Superior temporal gyrus (tissue), 1 donor: ENCODE measurements around the gene UBR4.

Experiments
- DNase-seq: peaks from one replicate; pipeline ENCODE4 v3.0.0-alpha.2; 2016; ENCODE audit errors: extremely low spot score

Gene UBR4

GRCh38 chr1:19072285-19072981 is 137.6 kb downstream of the UBR4 start:
- DNase-seq: no peak

GRCh38 chr1:19071674-19072281 is 138.3 kb downstream of the UBR4 start:
- no peak for DNase-seq

- no peak for DNase-seq
Observed at GRCh38 chr1:19070891-19071621, 139.0 kb downstream of the UBR4 start.

- DNase-seq: no peak
Observed at GRCh38 chr1:19070197-19070651, 139.8 kb downstream of the UBR4 start.

- no peak for DNase-seq
Observed at GRCh38 chr1:19068639-19069276, 141.3 kb downstream of the UBR4 start.

GRCh38 chr1:19067912-19068638 is 142.0 kb downstream of the UBR4 start:
- DNase-seq: no peak

- DNase-seq: peak; percentile 91
Observed at GRCh38 chr1:19067182-19067911, 142.7 kb downstream of the UBR4 start.

- DNase-seq: no peak
Observed at GRCh38 chr1:19066874-19067181, 143.2 kb downstream of the UBR4 start.

GRCh38 chr1:19066248-19066873 is 143.7 kb downstream of the UBR4 start:
- no peak for DNase-seq

GRCh38 chr1:19065526-19066247 is 144.4 kb downstream of the UBR4 start:
- no peak for DNase-seq

GRCh38 chr1:19064906-19065450 is 145.1 kb downstream of the UBR4 start:
- no peak for DNase-seq

- no peak for DNase-seq
Observed at GRCh38 chr1:19063122-19063521, 146.9 kb downstream of the UBR4 start.

- no peak for DNase-seq
Observed at GRCh38 chr1:19062258-19063029, 147.6 kb downstream of the UBR4 start.

- no peak for DNase-seq
Observed at GRCh38 chr1:19061798-19062197, 148.3 kb downstream of the UBR4 start.

GRCh38 chr1:19061343-19061742 is 148.7 kb downstream of the UBR4 start:
- no peak for DNase-seq

GRCh38 chr1:19059773-19060172 is 150.3 kb downstream of the UBR4 start:
- no peak for DNase-seq

- no peak for DNase-seq
Observed at GRCh38 chr1:19058476-19058797, 151.6 kb downstream of the UBR4 start.

- DNase-seq: no peak
Observed at GRCh38 chr1:19057784-19058475, 152.1 kb downstream of the UBR4 start.
